GM12892 (cell line): ENCODE measurements around the gene PIEZO1.

Source experiments
- POLR2A ChIP-seq: IDR thresholded peaks from 2 replicates; pipeline ENCODE4 v1.6.1; 2011; ENCODE audit warnings: low read depth, low read length, control low read depth
- TAF1 ChIP-seq: IDR thresholded peaks from 2 replicates; pipeline ENCODE4 v1.6.1; 2011; ENCODE audit warnings: low read depth, mild to moderate bottlenecking, control low read depth, low read length, borderline replicate concordance

GRCh38 chr16:88758944-88759244 lies 26.1 kb downstream of the PIEZO1 start:
- TF ChIP-seq POLR2A (no peak), TAF1 (no peak)
